GM21381 (cell line): ENCODE measurements around the gene MYRIP.
"Not testable (repeated sequence)": the region's sequence is repeated elsewhere in the genome, so short reads cannot be mapped to it uniquely, and the experiment has no call there.

Source experiments
- ATAC-seq: cut with Tn5 transposase; IDR thresholded peaks from one replicate; pipeline ENCODE4 v1.9.1; 2021; ENCODE audit warnings: mild to moderate bottlenecking, moderate library complexity; ENCODE audit not compliant: unreplicated experiment

Gene MYRIP

DNA sequence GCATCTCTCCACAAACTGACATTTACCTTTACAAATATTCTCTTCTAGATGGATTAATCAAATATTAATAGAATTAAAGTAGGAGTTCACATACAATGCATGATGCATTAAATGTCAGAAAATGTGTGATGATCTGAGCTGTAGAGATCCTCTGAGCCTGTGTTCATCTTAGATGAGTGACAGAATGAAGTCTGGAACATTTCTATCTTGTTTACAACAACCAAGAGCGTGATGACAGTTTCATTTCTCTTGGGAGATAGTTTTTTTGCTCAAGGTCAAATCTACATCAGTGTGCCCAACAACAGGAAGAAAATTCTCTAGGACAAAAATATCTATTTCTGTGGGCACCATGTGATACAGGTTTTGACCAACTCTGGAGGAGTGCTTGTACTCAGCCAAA lies 211.9 kb downstream of the MYRIP start:
- ATAC-seq = no peak

DNA sequence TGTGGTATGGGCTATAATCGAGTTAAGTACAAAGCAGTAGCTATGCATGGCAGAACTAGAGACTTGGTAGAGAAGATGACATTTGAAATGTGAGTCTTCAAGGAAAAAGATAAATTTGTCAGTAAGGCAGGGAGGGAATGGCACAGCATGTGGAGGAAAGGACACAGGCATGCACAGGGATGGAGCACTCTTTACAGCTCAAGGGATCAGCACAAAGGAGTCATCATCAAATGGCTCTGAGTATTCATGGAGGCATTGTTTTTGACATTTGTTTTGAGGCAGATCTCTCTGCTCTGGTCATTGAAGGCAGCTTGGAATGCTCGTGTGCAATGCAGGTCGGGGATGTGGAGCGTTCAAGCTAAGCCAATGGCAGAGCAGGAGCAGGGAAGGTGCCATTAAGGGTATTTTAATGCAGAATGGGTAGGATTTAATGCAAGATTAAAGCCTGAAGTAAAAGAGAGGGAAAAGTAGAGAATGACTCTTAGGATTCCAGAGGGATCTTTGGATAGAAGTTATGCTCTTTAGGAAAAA lies 213.0 kb downstream of the MYRIP start:
- no peak for ATAC-seq

DNA sequence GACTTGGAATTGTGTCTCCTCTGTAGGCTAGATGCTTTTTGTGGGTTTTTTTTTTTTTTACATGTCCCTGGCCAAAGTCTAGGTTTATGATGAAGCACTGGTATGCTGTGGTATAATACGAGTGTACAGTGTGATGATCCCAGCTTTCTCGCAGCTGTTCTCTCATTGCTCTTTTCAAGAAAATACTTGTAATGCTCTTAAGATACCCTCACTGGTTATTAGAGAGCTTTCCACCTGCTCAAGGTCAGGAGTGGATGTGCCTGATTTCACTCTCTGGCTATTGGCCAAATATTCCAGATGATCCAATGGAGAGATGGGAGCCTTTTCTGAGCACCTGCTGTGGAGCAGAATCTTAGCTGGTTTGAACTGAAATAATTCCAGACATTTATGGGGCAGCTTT lies 215.1 kb downstream of the MYRIP start:
- no peak for ATAC-seq

GRCh38 chr3:40025892-40026291 lies 216.5 kb downstream of the MYRIP start:
- ATAC-seq = not testable (repeated sequence)

- no peak for ATAC-seq
Observed at GRCh38 chr3:40035177-40035576, 225.8 kb downstream of the MYRIP start.

GRCh38 chr3:40037582-40037981 lies 228.2 kb downstream of the MYRIP start:
- ATAC-seq = no peak

DNA sequence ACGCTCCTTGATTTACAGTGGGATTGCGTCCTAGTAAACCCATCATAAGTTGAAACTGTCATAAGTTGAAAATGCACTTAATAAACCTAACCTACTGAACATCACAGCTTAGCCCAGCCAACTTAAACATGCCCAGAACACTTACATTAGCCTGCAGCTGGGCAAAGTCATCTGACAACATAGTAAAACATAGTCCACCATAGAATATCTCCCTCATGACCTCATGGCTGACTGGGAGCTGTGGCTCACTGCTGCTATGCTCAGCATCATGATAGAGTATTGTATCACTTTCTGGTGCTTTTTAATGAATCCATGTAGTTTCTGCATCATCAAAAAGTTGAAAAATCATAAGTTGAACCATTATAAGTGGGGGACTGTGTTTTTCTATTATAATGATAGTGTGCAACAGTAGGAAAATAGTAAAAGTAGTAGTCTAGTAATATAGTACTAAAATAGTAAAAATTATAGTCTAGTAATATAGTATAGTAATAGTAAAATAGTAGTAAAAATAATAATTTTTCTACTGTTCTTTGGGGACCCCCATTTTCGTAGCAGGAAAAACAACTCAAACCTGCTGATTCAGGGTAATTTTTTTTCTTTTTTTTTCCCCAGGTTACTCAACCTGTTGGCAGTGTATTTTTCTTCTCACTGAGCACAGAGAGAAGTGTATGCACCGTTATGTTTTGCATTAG lies 233.5 kb downstream of the MYRIP start:
- no peak for ATAC-seq

DNA sequence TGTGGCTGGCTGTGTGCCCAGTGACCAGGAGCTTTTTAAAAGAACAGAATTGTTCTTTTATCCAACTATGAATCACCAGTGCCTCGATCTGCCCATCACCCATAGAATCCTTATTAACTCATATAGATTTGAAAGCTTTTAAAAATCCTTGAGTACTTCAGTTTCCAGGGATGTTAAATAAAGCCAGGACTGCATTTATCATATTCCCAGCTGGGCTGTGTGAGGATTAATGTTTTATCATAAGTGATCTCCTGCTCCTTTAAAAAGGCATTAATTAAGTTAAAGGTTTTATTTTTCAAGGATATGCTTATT lies 234.0 kb downstream of the MYRIP start:
- ATAC-seq = no peak

- ATAC-seq = no peak
Observed at GRCh38 chr3:40044487-40044886, 235.1 kb downstream of the MYRIP start.

GRCh38 chr3:40045051-40045450 lies 235.6 kb downstream of the MYRIP start:
- ATAC-seq = no peak

DNA sequence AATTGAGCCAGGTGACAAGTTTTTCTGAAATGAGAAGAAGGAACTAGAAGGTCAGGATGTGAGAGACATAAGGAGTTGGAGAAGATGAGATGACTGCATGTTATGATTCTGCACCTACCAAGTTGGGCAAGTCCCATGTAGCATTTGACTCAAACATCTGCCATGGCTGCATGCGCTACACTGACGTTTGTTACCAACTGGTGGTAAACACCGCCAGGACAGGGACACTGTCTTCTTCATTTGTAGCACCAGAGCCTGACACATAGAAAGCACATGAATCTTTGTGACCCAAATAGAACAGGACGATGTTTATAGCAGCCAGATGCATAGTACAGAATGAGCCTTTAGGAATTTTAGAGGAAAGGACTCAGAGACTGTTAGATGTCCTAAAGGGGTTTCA lies 236.7 kb downstream of the MYRIP start:
- ATAC-seq = no peak

DNA sequence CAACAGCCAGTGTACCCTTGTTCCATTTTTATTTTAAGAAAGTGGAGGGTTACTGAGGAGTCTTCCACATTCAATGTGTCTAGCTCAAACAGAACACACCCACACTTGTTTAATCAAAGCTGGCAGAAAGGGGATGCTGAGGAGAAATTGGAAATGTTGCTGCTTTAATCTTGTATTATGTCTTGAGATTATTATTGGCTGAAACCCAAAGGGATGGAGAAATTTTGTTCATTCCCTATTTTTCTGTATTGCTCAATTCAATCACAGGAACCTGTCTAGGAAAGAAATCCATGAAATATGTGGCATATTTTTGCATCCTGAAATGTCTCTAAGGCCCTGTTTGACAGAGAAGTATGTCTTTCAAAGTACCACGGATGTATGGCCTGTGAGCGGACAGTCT lies 238.0 kb downstream of the MYRIP start:
- ATAC-seq = no peak

GRCh38 chr3:40053663-40054062 lies 244.3 kb downstream of the MYRIP start:
- no peak for ATAC-seq

DNA sequence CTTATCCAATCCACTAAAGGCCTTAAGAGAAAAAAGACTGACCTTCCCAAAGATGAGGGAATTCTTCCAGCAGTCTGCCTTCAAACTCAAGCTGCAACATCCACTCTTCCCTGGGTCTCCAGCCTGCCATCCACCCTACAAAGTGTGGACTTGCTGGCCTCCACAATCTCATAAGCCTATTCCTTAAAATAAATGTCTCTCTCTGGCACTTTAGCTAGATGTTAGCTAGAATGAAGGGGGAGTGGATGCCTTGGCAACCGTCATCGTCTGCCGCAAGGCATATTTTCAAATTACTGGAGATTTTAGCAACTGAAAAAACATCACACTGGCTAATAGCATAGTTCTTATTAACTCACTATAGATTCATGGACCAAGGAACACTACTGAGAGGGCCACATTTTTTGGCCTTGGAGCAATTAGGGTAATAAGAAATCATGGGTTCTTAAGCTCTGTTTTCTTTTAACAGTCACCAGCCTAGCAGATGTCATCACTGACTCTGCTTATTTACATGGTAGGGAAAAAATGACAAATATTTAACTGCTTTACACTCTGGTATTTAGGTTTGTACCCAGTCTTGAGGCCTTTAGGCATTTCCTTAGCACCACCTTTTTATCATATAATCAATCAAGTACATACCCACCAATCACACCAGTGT lies 245.3 kb downstream of the MYRIP start:
- ATAC-seq = no peak

DNA sequence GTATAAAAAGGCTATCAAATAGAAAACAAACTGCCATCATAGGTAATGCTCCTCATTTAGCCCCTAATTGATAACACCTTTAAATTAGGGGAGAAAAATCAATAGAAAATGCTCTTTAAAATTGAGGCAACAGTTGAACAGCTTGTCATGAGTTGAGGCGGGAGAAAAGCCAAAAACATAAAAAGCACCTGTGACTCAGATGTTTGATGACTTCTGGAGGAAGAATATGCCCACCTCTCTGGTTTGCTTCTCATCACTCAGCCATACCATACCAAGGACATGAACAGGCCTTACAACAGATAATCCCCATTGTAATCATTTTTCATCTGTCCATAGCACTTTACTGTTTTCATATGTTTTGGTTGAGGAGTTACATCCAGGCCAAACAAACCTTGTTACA lies 246.0 kb downstream of the MYRIP start:
- no peak for ATAC-seq

- ATAC-seq = no peak
Observed at GRCh38 chr3:40055956-40056355, 246.5 kb downstream of the MYRIP start.

DNA sequence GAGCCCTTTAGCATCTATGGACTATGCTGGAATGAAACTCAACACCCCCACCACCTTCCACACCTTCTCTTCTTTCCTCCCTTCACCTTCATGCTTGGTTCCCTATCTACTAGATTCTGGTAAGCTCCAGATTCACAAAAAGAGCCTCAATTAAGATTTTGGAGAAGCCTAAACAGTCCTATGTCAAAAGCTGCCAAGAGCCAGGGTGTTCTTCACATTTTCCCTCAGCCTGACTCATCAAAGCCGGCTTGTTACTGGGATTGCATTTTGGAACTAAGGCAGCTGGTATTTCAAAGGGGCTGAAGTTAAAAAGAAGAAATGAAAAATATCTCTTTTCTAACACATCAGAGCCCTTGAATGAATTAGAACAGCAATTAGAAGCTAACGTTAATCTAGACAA lies 247.7 kb downstream of the MYRIP start:
- ATAC-seq = no peak

DNA sequence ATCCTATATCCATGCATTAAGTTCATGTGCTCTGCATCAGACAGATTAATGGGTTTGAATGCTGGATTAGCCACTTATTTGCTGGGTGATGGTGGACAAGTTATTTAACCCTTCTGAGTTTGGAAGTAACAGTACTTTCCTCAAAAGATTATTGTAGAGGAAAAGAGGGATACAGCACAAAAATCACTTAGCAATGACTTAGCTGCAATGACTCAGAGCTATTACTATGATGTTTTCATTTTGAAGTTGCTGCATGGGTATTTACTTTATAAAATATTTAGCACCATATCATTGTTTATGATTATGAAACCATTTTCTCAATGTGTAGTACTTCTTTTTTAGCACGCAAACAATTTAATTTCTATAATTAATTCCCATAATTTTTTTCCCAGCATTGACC lies 248.4 kb downstream of the MYRIP start:
- no peak for ATAC-seq

- ATAC-seq = no peak
Observed at GRCh38 chr3:40068636-40069035, 259.2 kb downstream of the MYRIP start.

DNA sequence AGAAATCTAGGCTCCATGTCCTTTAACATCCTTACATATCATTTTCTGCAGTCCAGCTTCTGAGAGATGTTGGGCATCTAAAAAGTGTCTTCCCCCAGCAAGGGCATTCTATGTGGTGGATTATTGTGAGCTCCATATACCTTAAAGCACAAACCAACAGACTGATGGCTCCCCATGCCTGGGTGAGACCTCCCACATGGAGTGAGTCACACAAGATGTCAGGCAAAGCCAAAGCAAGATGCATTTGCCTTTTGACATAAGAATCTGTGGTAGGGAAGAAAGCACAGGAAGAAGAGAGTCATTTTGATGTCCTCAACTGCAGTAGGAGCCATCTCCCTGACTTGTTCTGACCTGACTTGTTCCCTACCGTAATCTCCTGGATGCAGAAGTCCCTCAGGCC lies 261.4 kb downstream of the MYRIP start:
- no peak for ATAC-seq

DNA sequence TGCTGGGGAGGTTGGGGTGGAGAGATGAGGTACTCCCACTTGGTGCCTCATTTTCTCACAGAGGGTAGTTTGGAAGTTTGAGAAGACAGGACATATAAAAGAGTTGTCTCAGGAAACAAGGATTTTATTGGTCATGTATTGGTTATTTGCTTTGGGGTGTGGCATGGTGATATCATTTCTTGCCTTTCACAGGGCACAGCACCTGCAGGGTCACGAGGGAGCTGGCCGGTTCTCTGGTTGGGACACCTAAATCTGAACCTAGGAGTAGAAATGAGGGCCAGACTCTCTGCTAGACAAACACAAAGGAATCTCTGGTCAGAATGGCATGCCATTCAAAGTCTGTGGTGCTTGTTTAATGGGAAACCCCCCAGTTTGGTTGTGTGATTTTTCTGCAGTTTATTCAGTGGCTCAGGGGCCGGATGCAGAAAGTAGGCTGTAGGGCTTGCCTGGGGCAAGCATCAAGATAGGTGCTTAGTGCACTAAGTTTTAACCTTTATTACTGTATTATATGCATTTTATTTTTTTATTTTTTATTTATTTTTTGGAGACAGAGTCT lies 262.4 kb downstream of the MYRIP start:
- ATAC-seq = no peak

- ATAC-seq = no peak
Observed at GRCh38 chr3:40073310-40074007, 264.1 kb downstream of the MYRIP start.
